Activated CD8-positive, alpha-beta memory T cell treated with anti-CD3 and anti-CD28 coated beads for 36 hours (primary cell): ENCODE measurements around the gene SNX20. TPM values are rescaled to one million over a fixed set of nuclear protein-coding genes. Genes with fewer than 3 reads are reported as not detected.

Experiments
- CTCF ChIA-PET: fragments of 350-600 bp; sonication (Branson Sonifier 250); formaldehyde crosslinking; loops from one replicate; lab custom pipeline; 2021; ENCODE audit warnings: antibody characterized with exemption; lab: Charles Lee
- POLR2A ChIA-PET: fragments of 350-600 bp; sonication (Branson Sonifier 250); formaldehyde crosslinking; loops from one replicate; lab custom pipeline; 2021; ENCODE audit warnings: antibody characterized with exemption; lab: Charles Lee
- total RNA-seq, 2 experiments: library from RNA; stranded (reverse); gene quantifications; one replicate each; pipeline ENCODE4 v1.2.3, GENCODE V29; 2021

The SNX20 gene
- total RNA-seq, 2 experiments from 2014 or later, result 24.9 to 26.6 TPM

DNA sequence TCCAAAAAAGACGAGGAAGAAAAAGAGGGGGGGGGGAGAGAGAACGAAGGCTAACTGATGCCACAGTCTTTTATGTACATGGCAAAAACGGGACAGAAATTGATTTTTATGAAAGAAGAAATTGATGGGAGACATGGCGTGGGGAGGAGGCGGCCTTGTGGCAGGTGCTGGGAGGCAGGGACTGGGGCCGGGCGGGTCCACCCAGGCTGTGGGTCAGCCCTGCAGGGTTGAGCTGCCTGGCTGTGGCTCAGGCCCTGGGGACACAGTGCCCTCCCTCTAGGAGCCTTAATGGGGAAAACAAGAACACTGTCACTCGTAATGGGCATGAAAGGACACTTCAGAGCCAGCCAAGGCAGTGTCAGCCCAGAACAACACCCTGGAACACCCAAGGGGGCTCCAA, 34.8 kb downstream of the SNX20 start:
- ChIA-PET POLR2A (no interaction called here), CTCF (interaction anchor here (0.7 kb wide), 1 partner anchor 46 kb away, joined by 3 read pairs; no protein-coding TSS in a partner anchor)

DNA sequence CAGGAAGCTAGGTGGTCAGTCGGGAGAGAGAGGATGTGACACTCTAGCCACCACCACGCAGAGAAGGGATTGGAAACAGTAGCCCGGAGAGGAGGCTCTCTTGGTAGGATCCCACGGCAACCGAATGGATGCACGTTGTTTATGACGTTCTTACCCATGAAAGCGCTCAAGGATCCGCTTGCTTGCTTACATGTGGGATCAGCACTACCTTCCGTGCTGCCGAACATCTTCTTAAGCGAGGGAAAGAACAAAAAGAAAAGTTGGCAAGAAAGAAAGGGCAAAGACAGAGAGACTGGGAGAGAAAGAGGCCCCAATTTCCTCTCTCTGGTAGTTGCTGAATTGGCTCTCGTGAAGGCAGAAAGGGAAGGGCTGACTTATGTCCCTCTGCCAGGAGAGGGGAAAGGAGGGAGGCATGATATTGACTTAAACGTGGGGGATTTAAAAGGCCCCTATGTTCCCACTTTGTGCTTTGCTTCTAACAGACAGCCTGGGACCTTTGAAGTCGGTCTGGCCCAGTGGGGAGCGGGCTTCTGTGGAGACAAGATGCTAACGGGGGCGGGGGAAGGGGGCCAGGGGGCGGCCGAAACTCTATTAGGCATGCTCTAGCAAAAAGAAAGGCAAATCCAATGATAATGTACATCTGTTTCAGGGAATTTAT, 35.4 kb downstream of the SNX20 start:
- ChIA-PET CTCF (interaction anchor here (0.7 kb wide), 1 partner anchor 45 kb away, joined by 3 read pairs; no protein-coding TSS in a partner anchor), POLR2A (no interaction called here)

DNA sequence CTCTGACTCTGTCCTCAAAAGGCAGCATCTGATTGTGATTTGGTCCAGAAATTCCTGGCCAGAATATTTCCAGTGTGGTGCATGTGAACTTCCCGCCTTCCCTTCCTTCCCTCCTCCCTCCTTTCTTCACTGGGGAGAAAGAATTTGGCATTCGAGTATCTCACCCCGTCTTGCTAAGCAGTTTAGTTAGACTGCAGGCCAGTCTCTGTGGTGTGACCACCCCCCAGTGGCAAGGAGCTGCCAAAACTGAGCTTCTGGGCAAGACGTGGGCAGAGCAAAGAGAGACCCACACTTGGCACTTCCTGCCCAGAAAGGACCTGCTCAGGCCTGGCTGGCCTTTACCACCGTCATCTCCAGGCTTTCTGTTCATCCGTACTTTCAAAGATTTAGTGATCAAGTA, 36.4 kb downstream of the SNX20 start:
- POLR2A ChIA-PET, result no interaction called here

DNA sequence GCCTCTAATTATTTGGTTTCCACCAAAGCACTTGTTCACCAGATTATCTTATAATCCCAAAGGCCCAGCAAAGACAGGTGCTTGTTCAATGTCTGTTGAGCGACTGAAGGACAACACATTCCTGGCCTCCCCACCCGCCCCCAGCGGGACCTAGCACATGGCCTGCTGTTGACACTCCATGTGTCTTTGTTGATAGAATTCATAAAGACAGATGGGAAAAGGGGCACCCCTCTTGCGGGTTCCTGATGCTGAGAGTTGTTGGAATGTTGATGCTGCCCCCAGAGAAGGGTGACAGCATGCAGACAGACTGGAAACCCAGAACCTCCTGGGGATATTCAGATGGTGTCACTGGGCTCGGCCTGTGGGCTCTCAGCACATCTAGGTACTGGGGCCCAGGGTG, 36.9 kb downstream of the SNX20 start:
- CTCF ChIA-PET, result no interaction called here
- POLR2A ChIA-PET, result no interaction called here

More for the DNA sequence above, 36.4 kb downstream of the SNX20 start:
- CTCF ChIA-PET, result no interaction called here

DNA sequence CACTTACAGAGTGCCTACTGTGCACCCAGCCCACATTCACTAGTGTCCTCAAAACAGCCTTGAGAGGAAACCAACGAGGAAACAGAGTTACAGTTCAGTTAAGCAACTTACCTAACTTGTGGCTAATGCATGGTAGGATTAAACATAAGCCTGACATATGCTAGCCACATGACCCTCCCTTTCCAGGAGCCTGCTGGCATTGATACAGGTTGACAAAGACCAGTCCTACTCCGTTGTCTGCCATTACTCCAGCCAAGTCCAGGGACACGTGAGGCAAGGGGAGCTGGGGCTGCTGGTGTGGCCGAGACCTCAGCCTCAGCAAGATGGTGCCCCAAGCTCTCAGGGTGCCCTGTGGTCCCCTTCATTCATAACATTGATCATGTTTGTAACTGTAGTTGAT, 37.9 kb downstream of the SNX20 start:
- POLR2A ChIA-PET, result no interaction called here
- CTCF ChIA-PET, result no interaction called here

DNA sequence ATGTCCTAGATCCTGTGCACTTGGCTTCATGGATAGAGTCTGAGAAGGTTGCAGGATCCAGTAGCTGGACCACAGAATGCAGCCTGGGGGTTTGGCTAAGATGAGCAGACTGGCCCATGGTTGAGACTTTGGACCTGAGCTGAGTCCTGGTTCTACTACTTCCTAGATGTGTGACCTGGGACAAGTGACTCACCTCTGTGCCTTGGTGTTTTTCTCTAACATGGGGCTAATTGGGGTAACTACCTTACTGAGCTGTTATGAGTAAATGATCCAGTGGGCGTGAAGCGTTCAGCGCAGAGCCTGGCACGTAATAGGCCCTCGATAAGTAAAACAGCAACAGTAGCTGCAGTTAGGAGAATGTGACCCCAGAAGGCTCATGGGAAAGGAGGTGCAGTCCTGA, 38.8 kb downstream of the SNX20 start:
- ChIA-PET CTCF (no interaction called here), POLR2A (no interaction called here)

DNA sequence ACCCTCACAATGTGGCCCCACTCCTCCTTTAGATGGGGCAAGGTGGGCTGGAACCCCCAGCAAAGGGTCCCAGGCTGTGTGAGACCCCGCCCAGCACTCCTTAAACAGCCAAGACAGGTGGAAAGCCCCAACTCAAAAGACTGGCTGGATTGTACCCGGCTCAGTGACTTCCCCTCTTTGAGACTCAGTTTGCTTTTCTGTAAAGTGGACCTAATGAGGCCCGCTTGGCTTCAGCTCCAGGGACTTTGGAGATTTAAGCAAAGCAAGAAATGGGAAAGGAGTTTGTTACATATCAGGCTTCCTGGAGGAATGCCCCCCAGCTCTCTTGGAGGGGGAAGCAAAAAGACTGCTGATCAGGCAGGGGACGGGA, 39.3 kb downstream of the SNX20 start:
- ChIA-PET POLR2A (no interaction called here), CTCF (no interaction called here)

DNA sequence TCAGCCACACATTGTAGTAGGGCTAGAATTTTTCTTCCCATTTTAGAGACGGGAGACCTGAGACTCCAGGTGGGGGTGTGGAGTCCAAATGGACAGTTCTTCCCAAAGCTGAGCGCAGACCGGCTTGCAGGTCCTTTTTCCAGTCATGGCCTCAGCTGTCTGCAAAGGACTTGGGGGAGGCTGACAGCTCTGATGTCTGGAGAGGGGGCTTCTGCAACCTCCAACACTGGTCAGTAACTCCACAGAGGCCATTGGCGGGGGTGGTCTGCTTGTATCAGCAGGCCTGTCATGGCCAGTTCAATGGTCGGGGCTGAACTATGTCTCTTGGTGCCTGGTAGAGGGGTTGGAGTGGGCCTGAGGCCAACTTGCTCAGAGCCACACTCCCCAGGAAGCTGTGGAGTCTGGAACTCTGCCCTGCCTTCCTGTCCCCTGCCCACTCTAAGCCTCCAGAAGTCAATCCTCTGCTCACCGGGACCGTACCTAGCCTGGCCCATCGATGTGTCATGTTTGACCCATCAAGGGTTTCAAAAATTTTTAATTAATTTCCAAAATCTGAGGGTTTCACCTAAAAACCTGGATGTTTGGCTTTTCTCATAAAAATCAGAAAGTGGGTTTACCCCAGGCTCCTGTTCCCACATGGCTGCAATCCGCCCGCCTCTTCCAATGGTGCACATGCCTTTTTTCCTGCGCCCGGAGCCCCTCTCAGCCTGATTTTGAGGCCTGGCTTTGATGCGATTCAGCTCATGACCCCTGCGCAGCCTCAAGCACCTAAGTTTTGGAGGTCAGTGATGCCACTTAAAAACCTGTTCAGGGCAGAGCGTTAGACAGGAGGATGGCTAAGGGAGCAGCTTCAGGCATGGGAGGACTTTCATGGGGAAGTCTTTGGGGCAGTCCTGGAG, 39.9 kb downstream of the SNX20 start:
- ChIA-PET CTCF (no interaction called here), POLR2A (no interaction called here)

DNA sequence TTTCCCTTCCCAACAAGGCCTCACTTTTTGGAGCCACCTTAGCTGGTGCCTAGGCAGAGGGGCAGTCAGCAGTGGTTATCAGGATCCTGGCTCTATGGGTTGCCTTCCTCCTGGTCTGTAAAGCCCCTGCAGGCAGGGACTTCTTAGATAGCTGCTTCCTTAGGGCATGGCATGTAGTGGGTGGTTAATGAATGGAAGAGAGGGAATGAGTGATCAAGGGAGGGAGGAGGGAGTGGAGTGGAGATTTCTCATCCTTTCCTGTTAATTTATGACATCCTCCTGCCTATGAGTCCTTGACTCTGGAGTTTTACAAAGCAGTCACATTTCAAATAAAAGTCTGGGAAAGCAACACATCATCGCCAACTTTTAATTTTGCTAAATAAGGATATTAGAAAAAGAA, 40.7 kb downstream of the SNX20 start:
- CTCF ChIA-PET, result no interaction called here

DNA sequence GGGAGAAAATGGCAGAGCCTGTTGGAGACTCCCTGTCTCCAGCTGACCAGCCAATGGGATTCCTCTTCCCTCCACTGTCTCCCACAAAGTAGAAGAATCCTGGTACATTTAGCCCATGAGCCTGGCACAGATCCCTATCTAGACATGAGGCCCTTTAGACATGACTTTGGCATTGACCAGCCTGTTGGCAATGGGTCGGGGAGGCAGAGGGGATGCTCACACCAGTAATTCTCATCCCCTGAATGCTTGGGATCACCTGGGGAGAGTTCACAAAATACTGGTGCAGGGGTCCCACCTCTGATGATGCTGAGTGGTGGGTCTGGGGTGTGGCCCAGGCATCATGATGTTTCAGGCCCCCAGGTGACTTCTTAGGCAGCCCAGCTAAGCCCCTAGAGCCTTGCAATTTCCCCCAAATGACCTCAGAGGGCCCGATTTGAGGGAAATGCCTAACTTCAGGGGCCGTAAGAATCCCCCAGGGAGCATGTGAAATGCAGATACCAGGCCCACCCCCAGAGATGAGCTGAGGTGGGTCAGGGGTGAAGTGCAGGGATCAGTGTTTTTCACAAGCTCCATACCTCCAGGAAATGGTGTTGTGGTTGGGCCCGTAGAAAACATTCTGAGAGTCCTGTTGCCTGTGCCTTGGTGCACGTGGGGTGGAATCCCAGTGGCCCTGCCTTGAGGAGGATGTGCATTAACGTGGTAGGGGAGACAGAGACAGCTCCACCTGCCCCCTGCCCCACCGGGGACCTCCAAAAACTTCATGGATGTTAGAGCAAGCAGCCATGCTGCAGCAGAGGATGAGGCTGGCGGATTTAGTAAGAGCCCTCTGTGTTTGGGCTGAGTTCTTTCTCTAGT, 42.1 kb downstream of the SNX20 start:
- POLR2A ChIA-PET, result no interaction called here
- CTCF ChIA-PET, result no interaction called here

More for the DNA sequence above, 40.7 kb downstream of the SNX20 start:
- POLR2A ChIA-PET, result no interaction called here

DNA sequence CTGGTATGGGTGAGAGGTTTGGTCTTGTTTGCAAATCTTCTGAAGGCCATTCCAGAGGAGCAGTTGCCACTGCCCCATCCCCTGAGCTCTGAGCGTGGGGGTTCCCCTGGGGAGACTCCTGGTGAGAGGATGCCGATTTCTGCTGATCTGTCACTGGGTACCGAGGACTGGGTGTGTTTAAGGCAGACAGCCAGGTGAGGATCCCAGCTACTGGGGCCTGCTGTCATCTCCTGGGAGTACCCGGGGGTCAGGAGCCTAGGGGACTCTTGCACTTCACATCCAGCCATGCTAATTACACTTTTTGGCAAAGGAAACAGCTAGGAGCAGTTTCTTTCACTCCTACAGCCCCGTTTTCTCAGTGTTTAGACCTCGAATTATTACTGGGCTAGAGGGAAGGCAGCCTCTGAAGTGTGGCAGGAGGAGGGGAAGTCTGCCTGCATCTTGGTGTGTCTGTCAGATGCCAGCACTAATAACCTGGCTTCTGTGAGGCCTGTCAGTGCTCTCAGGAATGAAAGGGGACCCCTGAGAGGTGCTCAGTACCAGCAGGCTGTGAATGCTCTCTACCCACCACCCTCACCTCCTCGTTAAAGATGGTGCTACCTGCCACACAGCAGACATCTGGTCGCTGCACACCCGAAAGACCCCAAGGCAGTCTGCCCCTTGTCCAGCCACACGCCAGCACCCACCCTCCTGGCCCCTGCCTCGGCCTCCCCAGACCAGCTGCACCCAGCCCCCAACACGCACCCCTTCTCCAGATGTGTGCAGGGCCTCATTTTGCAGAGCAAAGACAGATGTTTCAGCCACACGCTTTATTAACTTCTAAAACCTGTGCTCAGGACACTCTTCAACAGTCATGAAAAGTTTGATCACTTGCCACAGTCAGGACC, 43.2 kb downstream of the SNX20 start:
- ChIA-PET POLR2A (no interaction called here), CTCF (no interaction called here)

DNA sequence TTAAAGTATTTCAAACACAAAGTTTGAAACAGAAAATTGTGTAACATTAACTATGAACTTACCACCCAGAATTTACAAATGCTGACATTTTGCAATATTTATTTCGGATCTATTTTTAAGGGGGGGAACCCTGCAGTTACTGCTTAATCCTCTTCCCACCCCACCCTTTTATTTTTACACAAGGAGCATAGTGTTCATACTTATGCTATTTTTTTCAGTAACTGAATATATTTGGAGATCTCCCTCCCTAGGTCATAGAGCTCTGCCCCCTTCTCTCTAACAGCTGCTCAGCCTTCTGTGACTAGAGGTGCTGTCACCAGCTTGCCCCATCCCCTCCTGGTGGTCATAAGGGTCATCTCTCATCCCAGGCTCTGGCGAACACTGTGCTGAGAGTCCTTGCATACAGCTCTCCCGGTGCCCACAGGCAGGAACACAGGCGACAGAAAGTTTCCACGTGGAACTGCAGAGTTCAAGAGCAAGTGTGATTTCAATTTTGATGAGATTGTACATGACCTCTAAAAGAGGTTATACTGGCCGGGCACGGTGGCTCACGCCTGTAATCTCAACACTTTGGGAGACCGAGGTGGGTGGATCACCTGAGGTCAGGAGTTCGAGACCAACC, 44.2 kb downstream of the SNX20 start:
- POLR2A ChIA-PET, result no interaction called here
- CTCF ChIA-PET, result interaction anchor here (1.3 kb wide), 1 partner anchor 170 kb away, joined by 4 read pairs; no protein-coding TSS in a partner anchor

DNA sequence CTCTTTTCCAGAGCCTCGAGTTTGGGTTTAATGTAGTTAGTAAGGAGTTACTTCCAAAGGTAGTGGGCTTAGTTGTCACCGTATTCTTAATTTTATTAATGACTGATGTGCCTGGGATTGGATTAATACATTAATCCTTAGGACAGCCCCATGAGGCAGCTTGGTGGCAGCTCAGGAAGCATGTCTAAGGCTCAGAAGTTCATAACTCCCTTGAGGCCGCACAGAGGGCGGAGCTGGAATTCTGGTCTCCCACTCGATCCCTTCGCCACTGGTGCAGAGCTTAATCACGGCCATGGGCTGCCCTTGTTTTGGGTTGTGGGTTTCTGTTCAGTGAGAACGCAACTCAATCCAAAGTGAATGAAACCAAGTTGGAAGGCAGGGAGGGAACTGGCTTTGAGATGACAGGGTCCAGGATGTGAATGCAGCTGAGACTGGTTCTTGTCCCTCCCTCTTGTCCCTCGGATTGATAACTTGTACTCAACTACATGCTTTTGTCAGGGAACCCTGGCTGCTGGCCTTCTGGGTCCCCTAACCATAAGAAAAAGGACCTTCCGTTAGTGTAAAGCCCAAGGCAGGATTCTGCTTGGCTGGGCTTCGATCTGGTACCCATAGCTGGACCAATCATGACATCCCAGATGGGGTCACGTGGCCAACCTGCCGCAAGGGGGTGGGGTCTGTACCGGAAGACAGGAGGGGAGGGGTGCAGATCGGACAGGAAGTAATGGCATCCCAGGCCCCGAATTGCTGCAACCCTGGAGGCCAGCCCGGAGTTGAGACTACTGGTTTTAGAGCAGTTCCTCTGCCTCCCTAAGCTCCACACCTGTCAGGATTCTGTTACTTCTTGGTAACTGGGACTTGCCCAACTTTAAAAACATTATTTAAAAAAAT, 45.4 kb downstream of the SNX20 start:
- ChIA-PET CTCF (interaction anchor here (0.9 to 1.3 kb wide), 2 partner anchors 29 to 171 kb away, joined by 3 to 4 read pairs; no protein-coding TSS in a partner anchor), POLR2A (no interaction called here)

DNA sequence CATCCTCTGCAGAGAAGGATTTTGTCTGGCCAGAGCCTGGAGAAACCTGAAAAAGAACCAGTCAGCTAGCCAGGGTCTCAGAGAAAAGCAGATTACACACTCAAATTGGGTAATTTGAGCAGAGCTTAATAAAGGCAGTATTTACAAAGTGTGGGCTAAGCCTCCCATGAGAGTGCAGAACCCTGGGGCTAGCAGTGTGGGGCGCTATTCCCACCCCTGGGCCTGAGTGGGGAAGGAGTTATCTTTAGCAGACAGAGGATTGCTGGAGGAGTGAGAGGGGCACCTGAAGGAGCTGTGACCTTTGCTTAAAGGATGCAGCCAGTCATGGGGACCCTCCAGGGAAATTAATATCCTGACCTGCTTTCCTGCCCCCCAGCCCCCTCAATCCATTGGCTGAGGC, 46.2 kb downstream of the SNX20 start:
- CTCF ChIA-PET, result interaction anchor here (0.9 kb wide), 1 partner anchor 30 kb away, joined by 3 read pairs; no protein-coding TSS in a partner anchor
- POLR2A ChIA-PET, result no interaction called here

DNA sequence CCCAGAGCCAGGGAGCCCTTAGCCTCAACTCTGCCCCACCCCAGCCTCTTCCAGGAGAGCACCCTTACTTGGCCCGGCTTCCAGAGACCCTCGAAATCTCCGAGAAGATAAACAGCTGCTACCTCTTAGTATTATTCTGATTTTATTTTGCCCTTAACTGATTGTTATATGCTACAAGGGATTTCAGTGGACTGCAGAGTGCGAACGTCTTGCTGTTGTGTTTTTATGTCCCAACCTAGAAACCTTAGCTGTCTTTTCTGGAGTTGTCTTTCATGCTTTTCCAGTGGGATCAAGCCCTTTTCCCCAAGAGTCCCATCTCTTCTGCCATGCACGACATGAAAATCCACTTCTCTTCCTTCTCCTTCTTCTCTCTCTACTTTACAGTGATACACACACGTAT, 47.0 kb downstream of the SNX20 start:
- ChIA-PET CTCF (no interaction called here), POLR2A (no interaction called here)

DNA sequence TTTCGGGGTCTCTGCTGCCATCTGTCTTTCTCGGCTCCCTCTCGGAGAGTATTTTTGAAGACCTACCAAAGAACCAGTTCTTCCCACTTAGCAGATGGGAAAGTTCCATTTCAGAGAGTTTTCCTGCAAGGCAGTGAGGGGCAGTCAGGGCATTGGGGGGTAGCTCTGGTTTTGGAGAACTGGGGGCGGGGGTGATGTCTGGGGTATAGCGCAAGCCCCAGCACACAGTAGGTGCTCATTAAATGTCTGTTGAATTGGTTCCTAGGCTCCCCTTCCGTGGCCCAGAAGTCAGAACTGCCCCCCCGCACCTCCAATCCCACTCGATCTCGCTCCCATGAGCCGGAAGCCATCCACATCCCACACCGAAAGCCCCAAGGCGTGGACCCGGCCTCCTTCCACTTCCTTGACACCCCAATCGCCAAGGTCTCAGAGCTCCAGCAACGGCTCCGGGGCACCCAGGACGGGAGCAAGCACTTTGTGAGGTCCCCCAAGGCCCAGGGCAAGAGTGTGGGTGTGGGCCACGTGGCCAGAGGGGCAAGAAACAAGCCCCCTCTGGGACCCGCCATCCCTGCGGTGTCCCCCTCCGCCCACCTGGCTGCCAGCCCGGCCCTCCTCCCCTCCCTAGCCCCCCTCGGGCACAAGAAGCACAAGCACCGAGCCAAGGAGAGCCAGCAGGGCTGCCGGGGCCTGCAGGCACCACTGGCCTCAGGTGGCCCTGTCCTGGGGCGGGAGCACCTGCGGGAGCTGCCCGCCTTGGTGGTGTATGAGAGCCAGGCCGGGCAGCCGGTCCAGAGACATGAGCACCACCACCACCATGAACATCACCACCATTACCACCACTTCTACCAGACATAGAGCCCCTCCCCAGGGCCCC, 47.9 kb downstream of the SNX20 start:
- CTCF ChIA-PET, result no interaction called here
- POLR2A ChIA-PET, result no interaction called here
